Osteoblast (primary cell): ENCODE data around the gene SSRP1. TPM values are rescaled to one million over a fixed set of nuclear protein-coding genes. Genes with fewer than 3 reads are reported as not detected.
A peak's percentile ranks its signal among the peaks of the same experiment; 100 is the strongest.

ENCODE experiments used
- DNase-seq: peaks from one replicate; pipeline ENCODE4 v3.0.0; 2011; ENCODE audit warnings: low spot score, mixed read lengths; ENCODE audit not compliant: insufficient read length; ENCODE audit errors: missing footprints
- H2AFZ ChIP-seq: 2 replicates; pipeline ENCODE4 v1.6.0; 2011; ENCODE audit warnings: mild to moderate bottlenecking, low read length
- H3K27ac ChIP-seq: 2 replicates; pipeline ENCODE4 v1.5.1; 2011; ENCODE audit warnings: mild to moderate bottlenecking, low read depth, low read length, moderate library complexity
- H3K27me3 ChIP-seq: 2 replicates; pipeline ENCODE4 v1.6.0; 2012; ENCODE audit warnings: mild to moderate bottlenecking, control low read depth, inconsistent platforms, low read length, moderate library complexity; ENCODE audit not compliant: insufficient read depth
- H3K36me3 ChIP-seq: 2 replicates; pipeline ENCODE4 v1.5.1; 2011; ENCODE audit warnings: mild to moderate bottlenecking, low read length, control low read depth, moderate library complexity; ENCODE audit not compliant: insufficient read depth
- H3K4me1 ChIP-seq: 2 replicates; pipeline ENCODE4 v1.5.1; 2011; ENCODE audit warnings: mild to moderate bottlenecking, low read length, control low read depth, moderate library complexity; ENCODE audit not compliant: insufficient read depth
- H3K4me2 ChIP-seq: 2 replicates; pipeline ENCODE4 v1.6.0; 2011; ENCODE audit warnings: mild to moderate bottlenecking, low read length; ENCODE audit not compliant: insufficient read depth
- H3K4me3 ChIP-seq: fragments of 200-600 bp; sonication (generic); 3 replicates; pipeline ENCODE4 v1.5.1; 2012; ENCODE audit warnings: mild to moderate bottlenecking, low read length, inconsistent platforms; ENCODE audit not compliant: insufficient read depth
- H3K79me2 ChIP-seq: 2 replicates; pipeline ENCODE4 v1.6.0; 2012; ENCODE audit warnings: mild to moderate bottlenecking, low read length, control low read depth, inconsistent platforms; ENCODE audit not compliant: insufficient read depth
- H3K9me3 ChIP-seq: 2 replicates; pipeline ENCODE4 v1.5.1; 2011; ENCODE audit warnings: low read depth, low read length, control low read depth
- H4K20me1 ChIP-seq: 2 replicates; pipeline ENCODE4 v1.6.0; 2012; ENCODE audit warnings: mild to moderate bottlenecking, low read length, control low read depth; ENCODE audit not compliant: insufficient read depth
- CTCF ChIP-seq: IDR thresholded peaks from 2 replicates; pipeline ENCODE4 v1.5.1; 2011; ENCODE audit warnings: mild to moderate bottlenecking, low read depth, low read length, moderate library complexity; ENCODE audit errors: extremely low read depth
- total RNA-seq: library from RNA; depleted of rRNA; stranded (reverse); fragments of >200 nt; gene quantifications from 2 replicates; pipeline ENCODE4 v1.2.3, GENCODE V29; 2012

Gene SSRP1
- total RNA-seq, 1 donor: 55.4 TPM

GRCh38 chr11:57294225-57295131, 41.2 kb downstream of the SSRP1 start:
- peak; percentile 87 for DNase-seq
- H3K27ac ChIP-seq: peak overlapping the region; percentile 57
- H3K9me3 ChIP-seq: no peaks in the 10 kb centered on the region
- H3K4me2 ChIP-seq: peak overlapping the region; percentile 9
- no peaks in the 10 kb centered on the region for H3K27me3 ChIP-seq
- H4K20me1 ChIP-seq: no peaks in the 10 kb centered on the region
- H3K4me3 ChIP-seq: no peak overlapping the region
- H3K4me1 ChIP-seq: peaks cover 39% of the 10 kb centered on the region
- no peak for TF ChIP-seq CTCF
- peaks cover 23% of the 10 kb centered on the region for H3K36me3 ChIP-seq
- H2AFZ ChIP-seq: no peak overlapping the region
- H3K79me2 ChIP-seq: no peaks in the 10 kb centered on the region

- Histone ChIP-seq H2AFZ (no peak overlapping the region), H3K79me2 (no peaks in the 10 kb centered on the region), H3K9me3 (no peaks in the 10 kb centered on the region), H3K36me3 (no peaks in the 10 kb centered on the region), H3K4me2 (peak overlapping the region; percentile 25), H3K27ac (peak overlapping the region; percentile 93), H3K4me1 (peaks cover 55% of the 10 kb centered on the region), H3K4me3 (no peak overlapping the region), H4K20me1 (no peaks in the 10 kb centered on the region), H3K27me3 (no peaks in the 10 kb centered on the region)
- peak; percentile 65 for DNase-seq
- TF ChIP-seq CTCF: no peak
Measured at GRCh38 chr11:57290288-57290687, 45.4 kb downstream of the SSRP1 start.

GRCh38 chr11:57288771-57289579, 46.7 kb downstream of the SSRP1 start:
- Histone ChIP-seq H3K27me3 (no peaks in the 10 kb centered on the region), H3K4me2 (peak overlapping the region; percentile 34), H4K20me1 (no peaks in the 10 kb centered on the region), H3K9me3 (no peaks in the 10 kb centered on the region), H2AFZ (peak overlapping the region; percentile 33), H3K4me1 (peaks cover 42% of the 10 kb centered on the region), H3K36me3 (no peaks in the 10 kb centered on the region), H3K4me3 (no peak overlapping the region), H3K27ac (peak overlapping the region; percentile 93), H3K79me2 (no peaks in the 10 kb centered on the region)
- DNase-seq: peak; percentile 86
- TF ChIP-seq CTCF: no peak

- Histone ChIP-seq H3K9me3 (no peaks in the 10 kb centered on the region), H3K4me1 (peaks cover 38% of the 10 kb centered on the region), H4K20me1 (no peaks in the 10 kb centered on the region), H3K27me3 (no peaks in the 10 kb centered on the region), H3K27ac (peak overlapping the region; percentile 93), H3K79me2 (no peaks in the 10 kb centered on the region), H3K36me3 (no peaks in the 10 kb centered on the region), H3K4me3 (no peak overlapping the region), H3K4me2 (no peak overlapping the region), H2AFZ (no peak overlapping the region)
- no peak for DNase-seq
- TF ChIP-seq CTCF: no peak
Measured at GRCh38 chr11:57287884-57288283, 47.8 kb downstream of the SSRP1 start.
